Esophagus muscularis mucosa (tissue), 4 donors: ENCODE data around the gene DYNC2I2.

Experiments used
- EP300 ChIP-seq: sonication (generic); formaldehyde crosslinking; IDR thresholded peaks from one replicate; pipeline ENCODE4 v1.6.1; 2017; ENCODE audit warnings: antibody characterized with exemption
- POLR2A ChIP-seq: fragments of 450-650 bp; IDR thresholded peaks from one replicate; pipeline ENCODE4 v1.6.1; 2017; ENCODE audit warnings: antibody characterized with exemption, moderate library complexity, mild to moderate bottlenecking, low read depth
- POLR2AphosphoS5 ChIP-seq, 2 donors: sonication (generic); formaldehyde crosslinking; IDR thresholded peaks; one replicate each; pipeline ENCODE4 v1.6.1; 2017; ENCODE audit warnings: antibody characterized with exemption in 2 of 2
- TF ChIP-seq, protein P1 (sequence below), 3 experiments: fragments of 200-600 bp in 2 of 3; fragments of 450-650 bp in 1 of 3; sonication (generic) in 2 of 3; IDR thresholded peaks; one replicate each; pipeline ENCODE4 v1.5.1; 2017 to 2019; ENCODE audit warnings: antibody characterized with exemption in 3 of 3, mild to moderate bottlenecking in 2 of 3, moderate library complexity in 1 of 3

DNA sequence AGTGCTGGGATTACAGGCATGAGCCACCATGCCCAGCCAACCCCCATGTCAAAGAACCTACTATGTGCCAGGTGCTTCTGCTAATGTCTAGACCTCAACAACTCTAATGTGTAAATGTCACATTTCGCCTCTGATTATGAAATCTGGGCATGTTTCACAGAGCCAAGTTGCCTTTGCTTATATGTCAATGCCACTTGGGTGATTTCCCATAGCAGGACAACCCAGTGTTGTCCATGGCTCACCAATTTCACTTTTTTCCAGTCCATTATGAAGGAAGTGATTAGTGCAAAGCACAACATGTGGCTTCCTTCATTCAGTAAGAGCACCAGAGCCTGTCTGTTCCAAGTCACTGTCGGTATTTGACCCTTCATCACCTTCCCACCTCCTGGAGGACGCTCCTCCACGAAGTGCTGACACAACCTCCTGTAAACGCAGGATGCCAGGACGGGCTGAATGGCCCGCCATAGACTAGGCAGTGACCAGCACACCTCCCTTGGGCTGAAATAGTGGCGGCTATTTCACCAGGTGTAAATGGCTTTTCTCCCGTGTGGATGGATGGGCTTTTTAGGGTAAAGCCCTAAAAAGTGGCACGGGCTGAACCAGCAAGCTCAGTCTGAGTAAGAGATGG is 44.7 kb upstream of the DYNC2I2 start:
- TF ChIP-seq, protein P1, sequence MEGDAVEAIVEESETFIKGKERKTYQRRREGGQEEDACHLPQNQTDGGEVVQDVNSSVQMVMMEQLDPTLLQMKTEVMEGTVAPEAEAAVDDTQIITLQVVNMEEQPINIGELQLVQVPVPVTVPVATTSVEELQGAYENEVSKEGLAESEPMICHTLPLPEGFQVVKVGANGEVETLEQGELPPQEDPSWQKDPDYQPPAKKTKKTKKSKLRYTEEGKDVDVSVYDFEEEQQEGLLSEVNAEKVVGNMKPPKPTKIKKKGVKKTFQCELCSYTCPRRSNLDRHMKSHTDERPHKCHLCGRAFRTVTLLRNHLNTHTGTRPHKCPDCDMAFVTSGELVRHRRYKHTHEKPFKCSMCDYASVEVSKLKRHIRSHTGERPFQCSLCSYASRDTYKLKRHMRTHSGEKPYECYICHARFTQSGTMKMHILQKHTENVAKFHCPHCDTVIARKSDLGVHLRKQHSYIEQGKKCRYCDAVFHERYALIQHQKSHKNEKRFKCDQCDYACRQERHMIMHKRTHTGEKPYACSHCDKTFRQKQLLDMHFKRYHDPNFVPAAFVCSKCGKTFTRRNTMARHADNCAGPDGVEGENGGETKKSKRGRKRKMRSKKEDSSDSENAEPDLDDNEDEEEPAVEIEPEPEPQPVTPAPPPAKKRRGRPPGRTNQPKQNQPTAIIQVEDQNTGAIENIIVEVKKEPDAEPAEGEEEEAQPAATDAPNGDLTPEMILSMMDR (IDR thresholded peaks at IDR 0.05), result no peak
- TF ChIP-seq POLR2A (no peak), EP300 (no peak), POLR2AphosphoS5 (IDR thresholded peaks at IDR 0.05) (no peak)
